SK-N-MC (cell line): Measurements from ENCODE around the gene FBLN1.

ENCODE experiments used
- EZH2 ChIP-seq: fragments of 200-600 bp; sonication (generic); IDR thresholded peaks from one replicate; pipeline ENCODE4 v1.6.1; 2017; ENCODE audit warnings: antibody characterized with exemption
- FOXP2 ChIP-seq: optimal IDR thresholded peaks from 2 replicates; pipeline ENCODE3; 2011; ENCODE audit warnings: mild to moderate bottlenecking, moderate library complexity; ENCODE audit not compliant: insufficient read depth; ENCODE audit errors: extremely low read length, control extremely low read depth
- POLR2AphosphoS5 ChIP-seq: IDR thresholded peaks from 2 replicates; pipeline ENCODE4 v1.6.1; 2012; ENCODE audit warnings: mild to moderate bottlenecking, low read depth, low read length, borderline replicate concordance

- TF ChIP-seq POLR2AphosphoS5 (no peak), EZH2 (no peak), FOXP2 (no peak)
These were observed 14.4 kb downstream of the FBLN1 start for GRCh38 chr22:45516923-45517675.
